Measurements from ENCODE around the gene TNNC2.

TNNC2 gene

DNA sequence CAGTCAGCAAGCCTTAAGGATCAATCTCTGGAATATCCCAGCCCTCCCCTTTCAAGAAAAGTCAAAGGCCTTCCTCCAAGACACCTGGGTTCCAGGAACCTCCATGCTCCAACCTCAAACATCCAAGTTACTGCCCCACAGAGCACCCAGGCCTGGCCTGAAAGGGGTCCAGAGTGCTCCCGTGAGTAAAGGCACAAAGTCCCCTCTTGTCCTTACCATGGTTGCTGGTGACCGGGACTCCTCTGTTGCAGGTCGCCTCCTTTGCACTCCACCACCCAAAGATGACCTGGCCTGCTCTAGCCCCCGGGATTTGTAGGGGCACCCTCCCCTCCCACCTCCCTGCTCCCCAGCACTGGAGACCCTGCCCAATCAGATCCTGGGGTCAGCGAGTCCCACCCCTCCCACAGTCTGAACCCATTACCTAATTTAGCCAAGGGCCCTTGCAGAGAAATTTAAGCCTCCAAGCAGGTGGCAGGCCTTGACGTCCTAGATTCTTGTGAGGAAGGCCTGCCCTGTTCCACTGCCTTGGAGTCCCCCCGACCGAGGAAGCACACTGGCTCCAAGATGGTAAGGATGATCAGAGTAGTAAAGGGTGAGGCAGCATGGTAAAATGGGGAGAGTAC is at the start of gene TNNC2:
TNNC2 (minus strand) TSS at position 283 of the 623 bp plus-strand sequence; CDS start at position 219, 64 bp downstream.
- in situ Hi-C loops (cut with HindIII; ENCODE audit: low sequenced_read_pairs) = no loop called here

DNA sequence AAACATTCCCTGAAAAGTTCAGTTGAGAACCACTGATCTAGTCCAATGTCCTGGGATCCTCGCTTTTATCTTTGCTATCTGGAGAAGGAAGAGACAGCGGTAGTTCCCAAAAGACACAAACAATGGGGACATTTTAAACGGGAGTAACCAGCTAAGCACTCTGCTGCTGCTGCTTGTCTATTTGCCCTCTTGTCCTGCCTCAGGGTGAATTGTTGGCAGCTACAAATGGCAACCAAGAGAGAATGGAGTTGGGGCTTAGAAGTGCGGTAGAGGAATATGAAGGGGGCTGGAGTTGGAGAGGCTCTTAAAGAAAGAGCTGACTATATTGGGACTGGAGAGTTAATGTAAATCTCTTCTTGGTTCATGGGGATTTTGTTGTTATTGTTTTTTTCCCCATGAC is 47.5 kb upstream of the TNNC2 start:
- in situ Hi-C loops (cut with HindIII; ENCODE audit: low sequenced_read_pairs) = loop anchor here (5.0 kb wide), 1 partner anchor 62 kb away; the partner anchor contains the start of gene UBE2C

DNA sequence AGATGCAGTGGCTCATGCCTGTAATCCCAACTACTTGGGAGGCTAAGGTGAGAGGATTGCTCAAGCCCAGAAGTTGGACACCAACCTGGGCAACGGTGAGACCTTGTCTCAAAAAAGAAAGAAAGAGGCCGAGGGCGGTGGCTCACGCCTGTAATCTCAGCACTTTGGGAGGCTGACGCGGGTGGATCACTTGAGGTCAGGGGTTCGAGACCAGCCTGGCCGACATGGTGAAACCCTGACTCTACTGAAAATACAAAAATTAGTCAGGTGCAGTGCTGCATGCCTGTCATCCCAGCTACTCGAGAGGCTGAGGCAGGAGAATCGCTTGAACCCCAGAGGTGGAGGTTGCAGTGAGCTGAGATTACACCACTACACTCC is 47.0 kb upstream of the TNNC2 start:
- in situ Hi-C loops (cut with HindIII; ENCODE audit: low sequenced_read_pairs) = loop anchor here (5.0 kb wide), 1 partner anchor 62 kb away; the partner anchor contains the start of gene UBE2C

DNA sequence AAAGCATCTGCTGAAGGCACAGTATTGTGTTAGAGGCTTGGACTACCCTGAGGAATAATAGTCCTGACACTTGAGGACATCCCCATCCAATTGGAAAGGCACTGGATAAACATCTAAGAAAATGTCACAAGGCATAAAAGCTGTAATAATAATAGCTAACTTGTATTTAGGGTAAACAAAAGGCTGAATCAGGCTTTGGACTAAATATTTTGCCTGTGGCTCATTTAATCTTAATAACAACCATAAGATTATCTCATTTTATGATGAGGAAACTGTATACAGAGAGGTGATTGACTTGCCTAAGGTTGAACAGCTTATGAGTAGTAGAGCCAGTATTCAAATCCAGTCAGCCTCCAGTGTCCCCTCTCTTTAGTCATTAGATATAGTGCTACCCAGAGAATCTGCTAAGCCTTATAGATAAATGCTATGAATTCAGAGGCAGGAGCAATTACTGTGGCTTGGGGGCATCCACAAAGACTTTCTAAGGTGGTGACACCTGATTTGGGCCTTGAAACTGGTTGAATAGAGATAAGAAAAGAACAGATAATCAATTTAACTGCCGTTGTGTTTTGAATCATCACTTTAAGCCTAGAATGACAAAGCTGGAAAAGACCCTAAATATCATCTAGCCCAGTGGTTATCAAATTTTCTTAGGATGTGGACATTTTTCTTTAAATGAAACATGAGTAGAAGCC is 46.4 kb upstream of the TNNC2 start:
- in situ Hi-C loops (cut with HindIII; ENCODE audit: low sequenced_read_pairs) = loop anchor here (5.0 kb wide), 1 partner anchor 61 kb away; the partner anchor contains the start of gene UBE2C

DNA sequence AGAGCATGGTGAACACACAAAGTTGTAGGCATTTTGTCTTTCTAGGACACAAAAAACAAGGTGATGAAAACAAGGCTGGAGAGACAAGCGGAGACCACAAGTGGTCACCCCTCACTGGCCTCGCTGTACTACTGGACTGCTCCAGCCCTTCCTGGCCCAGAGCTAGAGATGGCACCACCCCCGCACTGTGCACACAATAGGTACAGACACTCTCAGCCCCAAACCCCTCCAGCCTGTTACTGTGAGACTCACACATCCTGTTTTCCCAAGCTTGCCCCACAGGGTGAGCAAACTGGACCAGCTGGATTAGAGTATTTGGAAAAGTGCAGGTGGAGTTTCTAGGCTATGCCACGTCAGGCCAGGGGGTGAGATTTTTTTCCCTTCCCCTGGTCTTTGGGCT is 45.5 kb upstream of the TNNC2 start:
- in situ Hi-C loops (cut with HindIII; ENCODE audit: low sequenced_read_pairs) = loop anchor here (5.0 kb wide), 1 partner anchor 60 kb away; the partner anchor contains the start of gene UBE2C

DNA sequence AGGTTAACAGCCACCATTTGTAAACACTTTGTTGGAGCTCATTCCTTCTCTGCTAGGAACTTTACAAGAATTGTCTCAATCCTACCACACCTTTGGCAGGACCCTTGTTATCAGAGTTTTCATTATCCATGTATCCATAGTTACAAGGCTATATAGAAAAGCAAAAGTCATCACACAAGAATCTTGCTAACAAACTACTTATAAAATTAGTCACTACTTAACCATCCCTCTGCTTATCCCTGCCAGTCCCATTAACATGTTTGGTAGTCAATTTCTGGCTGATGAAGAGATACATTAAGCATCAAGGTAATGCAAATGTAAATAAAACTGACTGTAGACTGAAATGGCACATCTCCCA is 40.7 kb upstream of the TNNC2 start:
- in situ Hi-C loops (cut with HindIII; ENCODE audit: low sequenced_read_pairs) = no loop called here

DNA sequence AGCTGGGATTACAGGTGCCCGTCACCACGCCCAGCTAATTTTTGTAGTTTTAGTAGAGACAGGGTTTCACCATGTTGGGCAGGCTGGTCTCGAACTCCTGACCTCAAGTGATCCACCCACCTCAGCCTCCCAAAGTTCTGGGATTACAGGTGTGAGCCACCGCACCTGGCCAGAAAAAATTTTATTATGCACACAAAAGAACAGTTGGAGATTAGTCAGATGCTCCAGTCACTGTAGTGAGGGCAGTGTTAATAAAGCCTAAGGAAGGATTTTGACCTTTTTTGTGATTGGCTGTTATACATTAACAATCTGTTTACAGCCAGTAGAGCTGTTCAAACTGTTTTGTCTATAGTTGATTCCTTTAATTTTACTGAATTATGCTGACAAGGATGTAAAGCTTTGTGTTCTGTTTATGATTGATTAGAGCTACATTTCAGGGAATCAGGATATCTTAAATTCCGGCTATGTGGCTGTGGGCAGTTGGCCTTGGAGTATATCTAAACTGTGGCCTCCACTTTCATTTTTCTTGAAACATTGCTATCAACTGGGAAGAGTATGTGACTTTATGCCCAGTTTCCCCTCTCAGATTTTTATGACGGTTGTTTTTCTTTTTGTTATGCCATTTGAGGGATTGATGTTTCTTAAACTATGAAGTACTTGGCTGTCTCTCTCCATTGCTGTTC is 40.2 kb upstream of the TNNC2 start:
- in situ Hi-C loops (cut with HindIII; ENCODE audit: low sequenced_read_pairs) = no loop called here

DNA sequence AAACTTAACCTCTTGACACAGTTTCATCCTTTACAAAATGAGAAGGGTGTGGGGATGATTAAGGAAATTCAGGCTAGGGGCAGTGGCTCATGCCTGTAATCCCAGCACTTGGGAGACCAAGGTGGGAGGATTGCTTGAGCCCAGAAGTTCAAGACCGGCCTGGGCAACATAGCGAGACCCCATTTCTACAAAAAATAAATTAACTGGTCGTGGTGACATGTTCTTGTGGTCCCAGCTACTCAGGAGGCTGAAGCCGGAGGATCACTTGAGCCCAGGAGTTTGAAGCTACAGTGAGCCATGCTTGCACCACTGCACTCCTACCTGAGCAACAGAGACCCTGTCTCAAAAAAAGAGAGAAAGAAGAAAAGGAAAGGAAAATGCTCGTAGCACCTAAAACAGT is 39.3 kb upstream of the TNNC2 start:
- in situ Hi-C loops (cut with HindIII; ENCODE audit: low sequenced_read_pairs) = no loop called here

DNA sequence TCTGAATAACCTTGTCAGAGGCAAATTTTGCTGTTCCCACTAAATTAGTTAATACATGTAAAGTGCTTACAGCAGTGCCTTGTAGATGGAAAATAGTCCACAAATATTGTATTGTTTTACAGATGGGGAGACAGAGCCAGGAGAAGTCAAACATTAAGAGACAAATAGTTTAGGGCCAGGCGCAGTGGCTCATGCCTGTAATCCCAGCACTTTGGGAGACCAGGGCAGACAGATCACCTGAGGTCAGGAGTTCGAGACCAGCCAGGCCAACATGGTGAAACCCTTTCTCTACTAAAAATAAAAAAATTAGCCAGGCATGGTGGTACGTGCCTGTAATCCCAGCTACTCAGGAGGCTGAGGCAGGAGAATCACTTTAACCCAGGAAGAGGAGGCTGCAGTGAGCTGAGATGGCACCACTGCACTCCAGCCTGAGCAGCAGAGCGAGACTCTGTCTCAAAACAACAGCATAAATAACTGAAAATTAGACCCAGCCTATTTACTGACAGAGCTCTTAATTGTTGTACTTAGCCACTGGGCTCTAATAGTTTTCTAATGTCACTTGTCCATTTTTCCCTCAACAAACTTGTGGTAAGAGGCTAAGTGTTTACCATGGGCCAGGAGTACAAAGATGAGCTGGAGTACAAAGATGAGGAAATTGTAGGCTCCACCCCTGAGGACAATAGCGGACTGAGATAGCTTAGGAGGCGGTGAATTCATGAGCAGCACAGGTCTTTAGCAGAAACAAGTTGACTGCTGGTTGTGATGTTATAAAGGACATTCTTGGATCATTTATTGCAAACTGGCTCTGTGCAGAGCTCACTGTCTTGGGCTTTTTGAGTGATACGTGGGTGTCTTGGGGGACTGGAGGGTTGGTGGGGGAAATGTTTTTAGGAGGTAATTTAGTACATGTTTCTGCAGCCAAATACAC is 36.7 kb upstream of the TNNC2 start:
- in situ Hi-C loops (cut with HindIII; ENCODE audit: low sequenced_read_pairs) = no loop called here

DNA sequence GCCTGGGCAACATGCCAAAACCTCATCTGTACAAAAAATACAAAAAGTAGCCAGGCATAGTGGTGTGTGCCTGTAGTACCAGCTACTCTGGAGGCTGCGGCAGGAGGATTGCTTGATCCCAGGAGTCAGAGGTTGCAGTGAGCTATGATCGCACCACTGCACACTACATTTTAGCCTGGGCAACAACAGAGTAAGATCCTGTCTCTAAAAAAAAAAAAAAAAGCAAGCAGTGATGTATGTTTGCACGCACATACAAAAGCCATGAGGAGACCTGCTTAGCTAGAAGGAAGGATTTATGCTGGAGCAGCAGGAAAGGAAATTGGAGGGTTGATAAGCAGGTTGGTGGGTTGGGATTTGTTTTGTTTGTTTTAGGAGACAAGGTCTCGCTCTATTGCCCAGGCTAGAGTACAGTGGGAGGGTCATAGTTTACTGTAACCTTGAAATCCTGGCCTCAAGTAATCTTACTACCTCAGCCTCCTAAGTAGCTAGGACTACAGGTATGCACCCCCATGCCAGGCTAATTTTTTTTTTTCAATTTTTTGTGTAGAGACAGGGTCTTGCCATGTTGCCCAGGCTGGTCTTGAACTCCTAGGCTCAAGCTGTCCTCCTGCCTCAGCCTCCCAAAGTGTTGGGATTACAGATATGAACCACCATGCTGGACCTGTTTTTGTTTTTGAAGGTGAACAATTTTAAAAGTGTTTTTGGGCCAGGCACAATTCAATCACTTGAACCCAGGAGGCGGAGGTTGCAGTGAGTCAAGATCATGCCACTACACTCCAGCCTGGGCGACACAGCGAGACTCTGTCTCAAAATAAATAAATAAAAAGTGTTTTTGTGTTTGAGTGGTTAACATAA is 34.3 kb upstream of the TNNC2 start:
- in situ Hi-C loops (cut with HindIII; ENCODE audit: low sequenced_read_pairs) = no loop called here

DNA sequence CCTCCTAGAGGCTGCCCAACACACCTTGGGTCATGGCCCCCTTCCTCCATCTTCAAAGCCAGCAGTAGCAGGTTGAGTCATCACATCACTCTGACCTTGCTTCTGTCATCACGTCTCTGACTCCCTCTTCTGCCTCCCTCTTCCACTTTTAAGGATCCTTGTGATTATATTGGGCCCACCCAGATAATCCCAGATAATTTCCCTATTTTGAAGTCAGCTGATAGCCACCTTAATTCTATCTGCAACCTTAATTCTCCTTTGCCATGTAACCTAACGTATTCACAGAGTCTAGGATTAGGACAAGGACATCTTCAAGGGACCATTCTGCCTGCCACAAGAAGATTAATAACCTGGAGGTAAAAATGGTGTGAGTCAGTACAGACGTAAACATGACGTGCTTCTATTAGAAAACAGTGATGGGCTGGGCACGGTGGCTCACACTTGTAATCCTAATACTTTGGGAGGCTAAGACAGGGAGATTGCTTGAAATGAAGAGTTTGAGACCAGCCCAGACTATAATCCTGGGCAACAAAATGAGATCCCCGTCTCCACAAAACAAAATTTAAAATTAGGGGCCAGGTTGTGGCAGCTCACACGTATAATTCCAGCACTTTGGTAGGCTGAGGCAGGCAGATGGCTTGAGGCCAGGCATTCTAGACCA is 33.6 kb upstream of the TNNC2 start:
- in situ Hi-C loops (cut with HindIII; ENCODE audit: low sequenced_read_pairs) = no loop called here

DNA sequence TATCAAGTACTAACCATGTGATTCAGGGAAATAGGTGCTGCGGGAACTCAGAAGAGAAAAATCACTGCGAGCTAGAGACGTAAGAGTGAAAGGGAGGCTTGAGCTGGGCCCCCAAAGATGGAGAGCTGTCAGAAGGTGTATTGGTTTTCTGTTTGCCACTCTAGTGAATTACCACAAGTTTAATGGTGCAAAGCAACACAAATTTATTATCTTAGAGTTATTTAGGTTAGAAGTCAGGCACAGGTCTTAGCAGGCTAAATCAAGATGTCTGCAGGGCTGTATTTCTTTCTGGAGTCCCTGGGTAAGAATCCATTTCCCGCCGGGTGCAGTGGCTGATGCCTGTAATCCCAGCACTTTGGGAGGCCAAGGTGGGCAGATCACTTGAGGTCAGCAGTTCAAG is 32.8 kb upstream of the TNNC2 start:
- in situ Hi-C loops (cut with HindIII; ENCODE audit: low sequenced_read_pairs) = no loop called here

DNA sequence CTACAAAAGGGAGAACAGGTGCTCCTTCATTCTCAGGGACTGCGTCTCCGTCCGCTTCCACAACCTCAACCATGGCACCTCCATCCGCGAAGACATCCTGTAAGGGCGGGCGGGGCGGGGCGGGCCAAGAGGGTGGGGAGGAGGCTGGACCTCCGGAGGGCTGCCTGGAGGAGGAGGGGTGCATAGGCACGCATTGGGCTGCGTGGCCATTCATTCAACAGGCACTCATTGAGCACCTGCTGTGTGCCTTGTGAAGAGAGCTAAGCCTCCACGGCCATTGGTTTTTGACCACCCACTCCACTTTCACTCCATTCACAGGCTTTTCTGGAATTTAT is 30.7 kb upstream of the TNNC2 start:
- in situ Hi-C loops (cut with HindIII; ENCODE audit: low sequenced_read_pairs) = no loop called here

DNA sequence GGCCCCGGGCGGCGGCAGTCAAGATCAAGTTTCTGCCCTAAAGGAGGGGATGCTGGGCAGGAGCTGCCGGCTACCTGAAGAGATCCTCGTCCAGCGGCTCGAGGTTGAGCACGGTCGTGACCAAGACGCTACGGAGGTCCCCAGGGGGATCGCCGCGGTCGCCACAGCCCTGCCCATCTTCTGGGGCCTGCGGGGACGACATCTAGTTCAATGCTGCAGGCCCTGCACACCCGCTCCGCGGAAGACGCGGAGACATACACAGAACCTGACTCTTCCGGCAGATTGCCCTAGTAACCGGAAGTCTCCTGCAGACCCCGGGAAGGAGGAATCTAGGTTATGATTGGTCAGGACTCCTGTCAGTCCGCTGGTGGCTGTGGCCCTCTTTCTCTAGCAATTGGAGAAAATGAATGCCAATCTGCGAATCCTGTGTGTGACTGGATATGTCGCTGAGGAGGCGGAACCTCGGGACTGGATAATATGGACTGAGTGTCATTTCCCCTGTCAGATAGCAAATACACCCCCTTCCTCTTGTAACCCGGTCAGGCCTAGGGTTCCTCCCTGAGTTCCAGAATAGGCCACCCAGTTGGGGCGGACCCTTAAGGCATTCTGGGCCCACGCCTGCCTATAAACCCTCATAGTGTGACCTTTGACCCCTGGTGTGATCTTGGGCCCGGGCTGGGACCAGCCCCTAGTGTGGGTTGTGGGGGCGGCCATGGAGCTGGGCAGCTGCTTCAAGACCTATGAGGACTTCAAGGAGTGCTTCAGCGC is 30.2 kb upstream of the TNNC2 start, which contains the start of the genes ACOT8 and ZSWIM3:
ACOT8 (minus strand) TSS at position 279 of the 768 bp plus-strand sequence; CDS start at position 202, 77 bp downstream.
ZSWIM3 (plus strand) TSS at position 501 of the 768 bp plus-strand sequence; CDS start at position 713, 212 bp downstream.
- in situ Hi-C loops (cut with HindIII; ENCODE audit: low sequenced_read_pairs) = no loop called here

DNA sequence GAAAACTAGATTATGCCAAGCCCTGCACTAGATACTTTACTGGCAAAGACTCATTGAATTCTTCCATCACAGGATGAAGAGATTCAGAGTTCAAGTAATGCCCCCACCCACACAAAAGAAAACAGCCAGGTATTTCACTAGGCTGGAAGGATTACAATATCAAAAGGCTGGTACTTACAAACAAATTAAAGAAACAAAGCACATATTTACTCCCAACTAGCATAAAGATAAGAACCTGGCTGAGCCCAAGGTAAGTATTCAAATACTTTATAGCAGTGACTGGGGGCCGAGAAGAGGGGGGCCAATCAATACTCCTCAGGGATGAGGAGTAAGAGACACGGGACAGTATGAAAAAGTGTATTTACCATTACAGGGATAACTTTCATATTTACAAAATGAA is 26.4 kb upstream of the TNNC2 start:
- in situ Hi-C loops (cut with HindIII; ENCODE audit: low sequenced_read_pairs) = no loop called here

DNA sequence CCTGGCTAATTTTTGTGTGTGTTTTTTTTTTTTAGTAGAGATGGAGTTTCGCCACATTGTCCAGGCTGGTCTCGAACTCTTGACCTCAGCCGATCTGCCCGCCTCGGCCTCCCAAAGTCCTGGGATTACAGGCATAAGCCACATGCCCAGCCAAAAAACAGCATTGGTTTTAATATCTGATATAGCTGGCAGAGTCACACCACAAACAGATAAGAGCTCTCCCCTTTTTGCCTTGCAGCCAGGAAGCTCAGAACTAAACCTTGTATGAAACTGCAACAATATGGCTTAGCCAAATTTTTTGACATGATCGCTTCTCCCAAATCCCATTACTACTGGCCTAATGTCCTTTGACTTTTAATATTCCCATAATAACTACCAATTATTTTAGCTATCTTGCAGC is 25.2 kb upstream of the TNNC2 start:
- in situ Hi-C loops (cut with HindIII; ENCODE audit: low sequenced_read_pairs) = no loop called here

DNA sequence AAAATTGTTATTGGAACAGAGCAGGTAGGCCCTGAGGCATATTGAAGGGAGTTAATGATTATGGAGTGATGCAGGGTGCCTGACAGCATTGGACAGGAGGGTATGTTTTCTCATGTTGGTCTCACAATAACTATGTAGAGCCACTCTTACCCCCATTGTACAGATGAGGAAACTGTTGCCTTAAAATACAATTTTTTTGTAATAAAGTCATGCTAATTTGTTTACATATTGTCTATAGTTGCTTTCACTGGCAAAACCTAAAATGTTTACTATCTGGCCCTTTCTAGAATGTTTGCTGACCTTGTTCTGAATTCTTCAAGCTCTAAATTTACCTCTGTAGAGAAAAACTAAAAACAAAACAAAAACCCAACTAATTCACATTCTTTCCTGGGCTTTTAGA is 24.4 kb upstream of the TNNC2 start:
- in situ Hi-C loops (cut with HindIII; ENCODE audit: low sequenced_read_pairs) = no loop called here

DNA sequence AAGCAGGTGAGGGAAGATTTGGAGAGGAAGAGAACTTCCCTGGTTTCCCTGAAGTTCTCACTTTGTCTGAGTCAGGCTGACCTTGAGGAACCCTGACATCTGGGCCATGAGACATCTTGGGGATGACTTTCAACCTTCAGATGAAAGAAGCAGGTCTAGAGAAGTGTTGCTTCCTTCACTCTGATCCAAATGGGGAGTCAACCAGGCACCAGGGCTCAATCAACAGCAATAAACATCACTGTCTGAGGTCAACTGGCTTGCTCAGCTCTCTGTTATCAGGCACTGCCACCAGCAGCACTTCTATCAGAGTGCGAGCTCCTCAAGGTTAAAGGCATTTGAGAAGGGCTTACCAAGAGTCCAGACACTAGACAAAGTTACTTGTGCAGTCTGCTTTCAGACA is 23.8 kb upstream of the TNNC2 start:
- in situ Hi-C loops (cut with HindIII; ENCODE audit: low sequenced_read_pairs) = no loop called here

DNA sequence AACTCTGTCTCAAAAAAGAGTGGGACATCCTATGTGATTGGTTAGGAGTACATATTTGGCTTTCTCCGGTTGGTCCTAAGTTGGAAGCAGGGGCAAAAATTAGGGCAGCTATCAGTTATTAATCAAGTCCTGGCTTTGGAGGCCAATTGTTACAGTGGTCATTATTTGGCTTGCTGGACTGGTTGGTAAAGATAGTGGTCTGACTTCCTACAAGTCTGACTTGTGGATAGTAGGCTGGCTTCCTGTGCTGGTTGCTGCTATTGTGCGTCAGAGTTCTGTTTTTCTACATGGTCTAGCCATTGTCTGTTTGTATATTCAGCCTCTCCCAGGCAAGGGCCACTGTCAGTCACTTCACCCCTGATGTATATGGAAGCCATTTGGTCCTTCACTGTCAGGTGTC is 23.1 kb upstream of the TNNC2 start:
- in situ Hi-C loops (cut with HindIII; ENCODE audit: low sequenced_read_pairs) = no loop called here
